GM21529 (cell line): ENCODE measurements around the gene TOLLIP.
"Not testable (repeated sequence)": the region's sequence is repeated elsewhere in the genome, so short reads cannot be mapped to it uniquely, and the experiment has no call there.

Source experiments
- ATAC-seq: cut with Tn5 transposase; IDR thresholded peaks from one replicate; pipeline ENCODE4 v1.9.1; 2021; ENCODE audit not compliant: unreplicated experiment

The TOLLIP gene

DNA sequence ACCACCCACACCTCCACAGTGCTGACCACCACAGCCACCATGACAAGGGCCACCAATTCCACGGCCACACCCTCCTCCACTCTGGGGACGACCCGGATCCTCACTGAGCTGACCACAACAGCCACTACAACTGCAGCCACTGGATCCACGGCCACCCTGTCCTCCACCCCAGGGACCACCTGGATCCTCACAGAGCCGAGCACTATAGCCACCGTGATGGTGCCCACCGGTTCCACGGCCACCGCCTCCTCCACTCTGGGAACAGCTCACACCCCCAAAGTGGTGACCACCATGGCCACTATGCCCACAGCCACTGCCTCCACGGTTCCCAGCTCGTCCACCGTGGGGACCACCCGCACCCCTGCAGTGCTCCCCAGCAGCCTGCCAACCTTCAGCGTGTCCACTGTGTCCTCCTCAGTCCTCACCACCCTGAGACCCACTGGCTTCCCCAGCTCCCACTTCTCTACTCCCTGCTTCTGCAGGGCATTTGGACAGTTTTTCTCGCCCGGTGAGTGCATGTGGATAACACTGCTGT lies 58.1 kb downstream of the TOLLIP start:
- ATAC-seq: no peak

- ATAC-seq: not testable (repeated sequence)
Observed at GRCh38 chr11:1250411-1250810, 59.0 kb downstream of the TOLLIP start.

DNA sequence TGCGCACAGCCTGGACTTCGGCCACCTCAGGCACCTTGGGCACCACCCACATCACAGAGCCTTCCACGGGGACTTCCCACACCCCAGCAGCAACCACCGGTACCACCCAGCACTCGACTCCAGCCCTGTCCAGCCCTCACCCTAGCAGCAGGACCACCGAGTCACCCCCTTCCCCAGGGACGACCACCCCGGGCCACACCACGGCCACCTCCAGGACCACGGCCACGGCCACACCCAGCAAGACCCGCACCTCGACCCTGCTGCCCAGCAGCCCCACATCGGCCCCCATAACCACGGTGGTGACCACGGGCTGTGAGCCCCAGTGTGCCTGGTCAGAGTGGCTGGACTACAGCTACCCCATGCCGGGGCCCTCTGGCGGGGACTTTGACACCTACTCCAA lies 60.5 kb downstream of the TOLLIP start:
- ATAC-seq: not testable (repeated sequence)

DNA sequence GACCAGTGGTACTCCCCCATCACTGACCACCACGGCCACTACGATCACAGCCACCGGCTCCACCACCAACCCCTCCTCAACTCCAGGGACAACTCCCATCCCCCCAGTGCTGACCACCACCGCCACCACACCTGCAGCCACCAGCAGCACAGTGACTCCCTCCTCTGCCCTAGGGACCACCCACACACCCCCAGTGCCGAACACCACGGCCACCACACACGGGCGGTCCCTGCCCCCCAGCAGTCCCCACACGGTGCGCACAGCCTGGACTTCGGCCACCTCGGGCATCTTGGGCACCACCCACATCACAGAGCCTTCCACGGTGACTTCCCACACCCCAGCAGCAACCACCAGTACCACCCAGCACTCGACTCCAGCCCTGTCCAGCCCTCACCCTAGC lies 62.4 kb downstream of the TOLLIP start:
- not testable (repeated sequence) for ATAC-seq

DNA sequence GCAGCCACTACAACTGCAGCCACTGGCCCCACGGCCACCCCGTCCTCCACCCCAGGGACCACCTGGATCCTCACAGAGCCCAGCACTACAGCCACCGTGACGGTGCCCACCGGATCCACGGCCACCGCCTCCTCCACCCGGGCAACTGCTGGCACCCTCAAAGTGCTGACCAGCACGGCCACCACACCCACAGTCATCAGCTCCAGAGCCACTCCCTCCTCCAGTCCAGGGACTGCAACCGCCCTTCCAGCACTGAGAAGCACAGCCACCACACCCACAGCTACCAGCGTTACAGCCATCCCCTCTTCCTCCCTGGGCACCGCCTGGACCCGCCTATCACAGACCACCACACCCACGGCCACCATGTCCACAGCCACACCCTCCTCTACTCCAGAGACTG lies 63.1 kb downstream of the TOLLIP start:
- ATAC-seq: not testable (repeated sequence)

GRCh38 chr11:1245717-1246116 lies 63.7 kb downstream of the TOLLIP start:
- not testable (repeated sequence) for ATAC-seq

DNA sequence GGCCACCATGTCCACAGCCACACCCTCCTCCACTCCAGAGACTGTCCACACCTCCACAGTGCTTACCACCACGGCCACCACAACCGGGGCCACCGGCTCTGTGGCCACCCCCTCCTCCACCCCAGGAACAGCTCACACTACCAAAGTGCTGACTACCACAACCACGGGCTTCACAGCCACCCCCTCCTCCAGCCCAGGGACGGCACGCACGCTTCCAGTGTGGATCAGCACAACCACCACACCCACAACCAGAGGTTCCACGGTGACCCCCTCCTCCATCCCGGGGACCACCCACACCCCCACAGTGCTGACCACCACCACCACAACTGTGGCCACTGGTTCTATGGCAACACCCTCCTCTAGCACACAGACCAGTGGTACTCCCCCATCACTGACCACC lies 64.9 kb downstream of the TOLLIP start:
- not testable (repeated sequence) for ATAC-seq

DNA sequence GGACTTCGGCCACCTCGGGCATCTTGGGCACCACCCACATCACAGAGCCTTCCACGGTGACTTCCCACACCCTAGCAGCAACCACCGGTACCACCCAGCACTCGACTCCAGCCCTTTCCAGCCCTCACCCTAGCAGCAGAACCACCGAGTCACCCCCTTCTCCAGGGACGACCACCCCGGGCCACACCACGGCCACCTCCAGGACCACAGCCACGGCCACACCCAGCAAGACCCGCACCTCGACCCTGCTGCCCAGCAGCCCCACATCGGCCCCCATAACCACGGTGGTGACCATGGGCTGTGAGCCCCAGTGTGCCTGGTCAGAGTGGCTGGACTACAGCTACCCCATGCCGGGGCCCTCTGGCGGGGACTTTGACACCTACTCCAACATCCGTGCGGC lies 65.9 kb downstream of the TOLLIP start:
- ATAC-seq: not testable (repeated sequence)

DNA sequence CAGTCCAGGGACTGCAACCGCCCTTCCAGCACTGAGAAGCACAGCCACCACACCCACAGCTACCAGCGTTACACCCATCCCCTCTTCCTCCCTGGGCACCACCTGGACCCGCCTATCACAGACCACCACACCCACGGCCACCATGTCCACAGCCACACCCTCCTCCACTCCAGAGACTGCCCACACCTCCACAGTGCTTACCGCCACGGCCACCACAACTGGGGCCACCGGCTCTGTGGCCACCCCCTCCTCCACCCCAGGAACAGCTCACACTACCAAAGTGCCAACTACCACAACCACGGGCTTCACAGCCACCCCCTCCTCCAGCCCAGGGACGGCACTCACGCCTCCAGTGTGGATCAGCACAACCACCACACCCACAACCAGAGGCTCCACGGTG lies 66.7 kb downstream of the TOLLIP start:
- not testable (repeated sequence) for ATAC-seq

DNA sequence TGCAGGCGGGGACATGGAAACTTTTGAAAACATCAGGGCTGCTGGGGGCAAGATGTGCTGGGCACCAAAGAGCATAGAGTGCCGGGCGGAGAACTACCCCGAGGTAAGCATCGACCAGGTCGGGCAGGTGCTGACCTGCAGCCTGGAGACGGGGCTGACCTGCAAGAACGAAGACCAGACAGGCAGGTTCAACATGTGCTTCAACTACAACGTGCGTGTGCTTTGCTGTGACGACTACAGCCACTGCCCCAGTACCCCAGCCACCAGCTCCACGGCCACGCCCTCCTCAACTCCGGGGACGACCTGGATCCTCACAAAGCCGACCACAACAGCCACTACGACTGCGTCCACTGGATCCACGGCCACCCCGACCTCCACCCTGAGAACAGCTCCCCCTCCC lies 67.1 kb downstream of the TOLLIP start:
- ATAC-seq: no peak

DNA sequence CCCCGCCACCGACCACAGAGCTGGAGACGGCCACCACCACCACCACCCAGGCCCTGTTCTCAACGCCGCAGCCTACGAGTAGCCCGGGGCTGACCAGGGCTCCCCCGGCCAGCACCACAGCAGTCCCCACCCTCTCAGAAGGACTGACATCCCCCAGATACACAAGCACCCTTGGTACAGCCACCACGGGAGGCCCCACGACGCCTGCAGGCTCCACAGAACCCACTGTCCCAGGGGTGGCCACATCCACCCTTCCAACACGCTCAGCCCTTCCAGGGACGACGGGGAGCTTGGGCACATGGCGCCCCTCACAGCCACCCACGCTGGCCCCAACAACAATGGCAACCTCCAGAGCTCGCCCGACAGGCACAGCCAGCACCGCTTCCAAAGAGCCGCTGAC lies 67.7 kb downstream of the TOLLIP start:
- ATAC-seq: no peak

DNA sequence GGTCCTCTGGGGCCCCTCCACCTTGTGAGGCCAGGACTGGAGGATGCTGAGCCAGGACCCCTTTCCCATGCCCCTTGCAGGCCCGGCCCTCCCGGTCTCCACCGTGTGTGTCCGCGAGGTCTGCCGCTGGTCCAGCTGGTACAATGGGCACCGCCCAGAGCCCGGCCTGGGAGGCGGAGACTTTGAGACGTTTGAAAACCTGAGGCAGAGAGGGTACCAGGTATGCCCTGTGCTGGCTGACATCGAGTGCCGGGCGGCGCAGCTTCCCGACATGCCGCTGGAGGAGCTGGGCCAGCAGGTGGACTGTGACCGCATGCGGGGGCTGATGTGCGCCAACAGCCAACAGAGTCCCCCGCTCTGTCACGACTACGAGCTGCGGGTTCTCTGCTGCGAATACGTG lies 68.7 kb downstream of the TOLLIP start:
- no peak for ATAC-seq

GRCh38 chr11:1239596-1240205 lies 69.7 kb downstream of the TOLLIP start:
- no peak for ATAC-seq

DNA sequence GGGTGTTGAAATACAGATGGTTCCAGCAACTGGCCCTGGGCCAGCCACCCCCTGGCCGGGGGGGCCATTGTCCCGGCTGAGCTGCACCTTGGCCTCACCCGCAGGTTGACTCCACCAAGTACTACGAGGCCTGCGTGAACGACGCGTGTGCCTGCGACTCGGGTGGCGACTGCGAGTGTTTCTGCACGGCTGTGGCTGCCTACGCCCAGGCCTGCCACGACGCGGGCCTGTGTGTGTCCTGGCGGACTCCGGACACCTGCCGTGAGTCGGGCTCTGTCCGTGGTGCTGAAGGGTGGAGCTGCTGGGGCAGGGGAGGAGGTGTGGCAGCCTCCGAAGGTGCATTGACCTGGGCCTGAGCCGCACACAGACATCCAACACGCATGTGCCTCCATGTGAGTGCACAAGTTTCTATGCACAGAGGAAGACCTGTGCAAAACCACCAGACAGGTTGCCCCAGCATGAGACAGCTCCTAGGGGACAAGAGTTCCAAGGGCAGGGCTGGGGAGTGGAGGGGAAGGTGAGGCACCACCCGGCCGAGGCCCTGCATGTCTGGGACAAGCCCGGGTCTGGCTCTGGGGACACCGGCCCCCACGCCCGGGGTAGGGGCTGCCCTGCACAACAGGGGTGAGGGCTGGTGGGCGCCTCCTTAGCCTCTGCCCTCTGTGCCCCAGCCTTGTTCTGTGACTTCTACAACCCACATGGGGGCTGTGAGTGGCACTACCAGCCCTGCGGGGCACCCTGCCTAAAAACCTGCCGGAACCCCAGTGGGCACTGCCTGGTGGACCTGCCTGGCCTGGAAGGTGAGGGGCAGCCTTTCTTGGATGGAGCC lies 70.5 kb downstream of the TOLLIP start:
- ATAC-seq: no peak

- ATAC-seq: no peak
Observed at GRCh38 chr11:1237851-1238250, 71.6 kb downstream of the TOLLIP start.

DNA sequence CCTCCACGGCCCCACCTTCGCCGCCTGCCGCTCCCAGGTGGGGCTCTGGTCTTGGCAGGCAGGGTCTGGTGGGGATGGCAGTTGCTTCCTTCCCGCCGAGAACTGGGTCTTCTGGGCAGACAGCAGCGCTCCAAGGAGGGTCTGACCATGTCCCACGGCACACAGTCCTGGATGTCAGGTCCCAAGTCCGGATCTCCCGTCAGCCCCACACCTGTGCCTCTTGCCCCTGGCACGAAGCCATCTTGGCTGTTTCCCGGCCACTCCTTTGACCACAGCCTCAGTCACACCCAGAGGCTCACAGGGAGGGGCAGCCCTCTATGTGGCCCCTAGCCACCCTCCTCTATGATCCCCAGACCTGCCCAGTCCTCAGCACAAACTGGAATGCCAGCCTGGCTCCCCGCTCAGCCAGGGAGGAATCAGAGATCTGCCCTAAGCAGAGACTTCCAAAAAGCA lies 72.3 kb downstream of the TOLLIP start:
- ATAC-seq: no peak

- no peak for ATAC-seq
Observed at GRCh38 chr11:1236316-1237127, 72.9 kb downstream of the TOLLIP start.

DNA sequence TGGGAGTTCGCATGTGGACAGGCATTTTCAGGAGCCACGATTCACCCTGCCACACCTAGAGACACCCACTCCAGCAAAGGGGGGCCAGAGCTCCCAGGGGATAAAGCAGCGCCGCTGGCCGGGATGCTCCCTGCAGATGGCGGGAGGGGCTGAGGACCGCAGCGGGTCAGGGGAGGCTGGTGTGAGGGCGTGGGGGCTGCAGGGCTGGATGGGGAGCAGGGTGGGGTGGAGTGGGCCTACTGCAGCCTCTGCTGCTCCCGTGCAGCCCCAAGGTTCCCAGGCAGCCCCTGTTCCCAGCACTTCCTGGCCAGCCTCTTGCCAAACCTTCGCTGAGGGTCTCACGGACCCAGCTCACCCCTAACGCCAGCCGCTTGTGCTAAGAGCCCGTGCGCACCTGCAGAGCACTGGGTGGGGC lies 73.5 kb downstream of the TOLLIP start:
- ATAC-seq: no peak

- no peak for ATAC-seq
Observed at GRCh38 chr11:1235306-1235900, 74.0 kb downstream of the TOLLIP start.

GRCh38 chr11:1234771-1235305 lies 74.6 kb downstream of the TOLLIP start:
- no peak for ATAC-seq
